Stimulated activated CD4-positive, alpha-beta T cell treated with anti-CD3 and anti-CD28 coated beads, Interleukin-12 subunit alpha, Interleukin-12 subunit beta, amount 100 ng/mL, for 48 hours (primary cell): ENCODE results near the gene PPP1R2.

Experiments used
- DNase-seq, 3 donors: peaks; one replicate each; pipeline ENCODE4 v3.0.0-alpha.2; 2020; ENCODE audit warnings: low read depth in 2 of 3, low spot score in 1 of 3

The PPP1R2 gene

GRCh38 chr3:195566797-195567196 is 23.7 kb upstream of the PPP1R2 start:
- DNase-seq, result no peak

GRCh38 chr3:195565716-195566115 is 22.6 kb upstream of the PPP1R2 start:
- DNase-seq, result no peak

GRCh38 chr3:195563317-195563716 is 20.2 kb upstream of the PPP1R2 start:
- no peak for DNase-seq

GRCh38 chr3:195559723-195560409 is 16.7 kb upstream of the PPP1R2 start:
- no peak for DNase-seq

- no peak for DNase-seq
These were observed 15.5 kb upstream of the PPP1R2 start for GRCh38 chr3:195558602-195559001.

GRCh38 chr3:195557322-195557721 is 14.2 kb upstream of the PPP1R2 start:
- no peak for DNase-seq

- no peak for DNase-seq
These were observed 13.3 kb upstream of the PPP1R2 start for GRCh38 chr3:195556390-195556789.

- no peak for DNase-seq
These were observed 12.0 kb upstream of the PPP1R2 start for GRCh38 chr3:195555110-195555509.

- no peak for DNase-seq
These were observed 11.3 kb upstream of the PPP1R2 start for GRCh38 chr3:195554458-195554857.

GRCh38 chr3:195553268-195553667 is 10.1 kb upstream of the PPP1R2 start:
- no peak for DNase-seq

GRCh38 chr3:195551381-195551978 is 8.4 kb upstream of the PPP1R2 start:
- no peak for DNase-seq

GRCh38 chr3:195550723-195551122 is 7.6 kb upstream of the PPP1R2 start:
- no peak for DNase-seq

GRCh38 chr3:195549931-195550519 is 6.9 kb upstream of the PPP1R2 start:
- peak; percentile 47 to 62 (median 49) for DNase-seq

GRCh38 chr3:195548987-195549386 is 5.9 kb upstream of the PPP1R2 start:
- no peak for DNase-seq

GRCh38 chr3:195548501-195548900 is 5.4 kb upstream of the PPP1R2 start:
- no peak for DNase-seq

- no peak for DNase-seq
These were observed 4.9 kb upstream of the PPP1R2 start for GRCh38 chr3:195548006-195548405.

GRCh38 chr3:195546130-195546560 is 3.0 kb upstream of the PPP1R2 start:
- no peak for DNase-seq

GRCh38 chr3:195544634-195545033 is 1.5 kb upstream of the PPP1R2 start:
- no peak for DNase-seq

- no peak for DNase-seq
These were observed 1.1 kb upstream of the PPP1R2 start for GRCh38 chr3:195544230-195544536.

- DNase-seq, result no peak
These were observed 540 bp upstream of the PPP1R2 start for GRCh38 chr3:195543500-195544229.

GRCh38 chr3:195542316-195542697 is 818 bp downstream of the PPP1R2 start:
- no peak for DNase-seq

GRCh38 chr3:195540511-195540910 is 2.6 kb downstream of the PPP1R2 start:
- no peak for DNase-seq
